ENCODE measurements around the gene COL11A1.
"Not testable (repeated sequence)": the region's sequence is repeated elsewhere in the genome, so short reads cannot be mapped to it uniquely, and the experiment has no call there.

Gene COL11A1

GRCh38 chr1:102834688-102835320 lies 273.5 kb downstream of the COL11A1 start:
- no peak for DNase-seq (ENCODE audit: low spot score)

DNA sequence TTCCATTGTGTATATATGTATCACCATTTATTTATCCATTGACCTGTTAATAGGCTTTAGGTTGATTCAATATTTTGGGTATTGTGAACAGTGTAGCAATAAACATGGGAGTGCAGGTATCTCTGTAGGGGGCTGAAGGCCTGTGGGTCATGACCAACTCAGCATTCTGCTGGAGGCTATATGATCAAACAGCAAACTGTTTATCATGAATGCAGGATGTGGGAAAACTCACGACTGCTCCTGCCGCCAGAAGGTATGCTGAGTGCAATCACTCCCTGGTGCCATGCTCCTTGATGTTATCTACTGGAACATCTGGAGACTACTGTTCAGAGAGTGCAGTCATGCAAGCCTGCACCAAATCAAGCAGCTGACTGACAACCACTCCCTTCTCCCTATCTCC lies 275.2 kb downstream of the COL11A1 start:
- DNase-seq (ENCODE audit: low spot score) = no peak

DNA sequence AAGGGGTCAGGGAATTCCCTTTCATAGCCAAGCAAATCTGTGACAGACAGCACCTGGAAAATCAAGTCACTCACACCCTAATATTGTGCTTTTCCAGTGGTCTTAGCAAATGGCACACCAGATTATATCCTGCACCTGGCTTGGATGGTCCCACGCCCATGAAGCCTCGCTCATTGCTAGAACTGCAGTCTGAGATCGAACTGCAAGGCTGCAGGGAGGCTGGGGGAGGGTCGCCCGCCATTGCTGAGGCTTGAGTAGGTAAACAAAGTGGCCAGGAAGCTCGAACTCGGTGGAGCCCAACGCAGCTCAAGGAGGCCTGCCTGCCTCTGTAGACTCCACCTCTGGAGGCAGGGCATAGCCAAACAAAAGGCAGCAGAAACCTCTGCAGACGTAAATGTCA lies 281.6 kb downstream of the COL11A1 start:
- not testable (repeated sequence) for DNase-seq (ENCODE audit: low spot score)
